Activated CD8-positive, alpha-beta memory T cell treated with anti-CD3 and anti-CD28 coated beads for 24 hours (primary cell): ENCODE data around the gene SLC45A3.
"Not testable (repeated sequence)": the region's sequence is repeated elsewhere in the genome, so short reads cannot be mapped to it uniquely, and the experiment has no call there.

Experiments used
- DNase-seq: peaks from one replicate; pipeline ENCODE4 v3.0.0-alpha.2; 2020

SLC45A3 gene, protein sequence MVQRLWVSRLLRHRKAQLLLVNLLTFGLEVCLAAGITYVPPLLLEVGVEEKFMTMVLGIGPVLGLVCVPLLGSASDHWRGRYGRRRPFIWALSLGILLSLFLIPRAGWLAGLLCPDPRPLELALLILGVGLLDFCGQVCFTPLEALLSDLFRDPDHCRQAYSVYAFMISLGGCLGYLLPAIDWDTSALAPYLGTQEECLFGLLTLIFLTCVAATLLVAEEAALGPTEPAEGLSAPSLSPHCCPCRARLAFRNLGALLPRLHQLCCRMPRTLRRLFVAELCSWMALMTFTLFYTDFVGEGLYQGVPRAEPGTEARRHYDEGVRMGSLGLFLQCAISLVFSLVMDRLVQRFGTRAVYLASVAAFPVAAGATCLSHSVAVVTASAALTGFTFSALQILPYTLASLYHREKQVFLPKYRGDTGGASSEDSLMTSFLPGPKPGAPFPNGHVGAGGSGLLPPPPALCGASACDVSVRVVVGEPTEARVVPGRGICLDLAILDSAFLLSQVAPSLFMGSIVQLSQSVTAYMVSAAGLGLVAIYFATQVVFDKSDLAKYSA

GRCh38 chr1:205680073-205680851, at the start of gene SLC45A3:
SLC45A3 (minus strand) TSS chr1:205680509; CDS start chr1:205664656, 15,853 bp downstream.
- DNase-seq = peak; percentile 73

DNA sequence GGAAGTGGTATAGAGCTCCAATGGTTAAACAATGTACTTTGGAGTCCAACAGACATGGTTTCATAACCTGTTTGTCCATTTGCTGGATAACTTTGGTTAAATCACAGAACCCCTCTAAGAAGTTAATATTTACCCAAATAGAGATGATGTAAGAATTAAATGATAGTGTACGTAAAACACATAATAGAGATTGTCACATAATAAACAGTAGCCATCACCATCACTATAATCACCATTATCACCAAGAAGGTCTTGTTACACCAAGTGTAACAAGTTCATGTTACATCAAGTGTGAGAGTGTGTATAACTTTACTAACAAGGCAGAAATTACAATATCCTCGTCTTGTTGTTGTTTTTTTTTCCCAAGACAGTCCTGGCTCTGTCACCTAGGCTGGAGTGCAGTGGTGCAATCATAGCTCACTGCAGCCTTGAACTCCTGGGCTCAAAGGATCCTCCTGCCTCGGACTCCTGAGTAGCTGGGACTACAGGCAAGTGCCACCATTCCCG, 46.4 kb upstream of the SLC45A3 start:
- DNase-seq = no peak

DNA sequence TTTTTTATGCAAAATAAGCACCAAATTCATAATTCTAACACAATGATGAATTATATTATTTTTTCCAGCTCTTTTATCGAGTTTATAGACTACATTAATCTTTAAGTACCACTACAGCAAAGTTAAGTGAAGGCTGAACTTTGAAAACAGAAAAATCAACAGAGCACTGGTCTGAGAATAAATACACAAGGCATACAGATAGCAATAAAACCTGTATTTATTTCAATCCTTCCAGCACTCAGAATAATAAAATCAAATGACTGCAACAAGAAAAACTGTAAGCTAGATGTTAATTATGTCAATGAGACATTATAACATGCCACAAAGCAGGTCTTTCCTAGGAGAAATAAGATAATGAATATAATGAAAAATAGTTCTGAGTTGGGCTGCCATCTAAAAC, 45.2 kb upstream of the SLC45A3 start:
- DNase-seq = no peak

- DNase-seq = not testable (repeated sequence)
Measured at GRCh38 chr1:205720740-205721139, 40.4 kb upstream of the SLC45A3 start.

DNA sequence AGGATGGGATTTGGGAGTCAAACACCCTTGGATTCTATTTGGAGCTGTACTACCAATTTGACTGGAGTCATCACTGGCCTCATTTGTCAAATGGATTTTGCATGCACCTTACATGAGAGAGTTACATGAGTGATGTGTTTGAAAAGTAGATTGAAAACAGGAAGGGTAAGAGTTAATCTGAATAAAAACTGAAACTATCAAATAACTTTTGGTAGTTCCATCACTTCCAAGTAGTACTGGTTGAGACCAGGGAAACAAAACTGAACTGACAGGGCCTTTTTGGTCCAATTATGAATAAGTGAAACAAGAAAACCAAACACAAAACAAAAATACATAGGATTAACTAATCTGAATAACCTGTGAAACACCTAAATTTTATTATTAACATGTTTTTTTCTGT, 39.5 kb upstream of the SLC45A3 start:
- DNase-seq = no peak

- DNase-seq = no peak
Measured at GRCh38 chr1:205719015-205719414, 38.7 kb upstream of the SLC45A3 start.

- no peak for DNase-seq
Measured at GRCh38 chr1:205716371-205717132, 36.2 kb upstream of the SLC45A3 start.

- DNase-seq = no peak
Measured at GRCh38 chr1:205715628-205716027, 35.3 kb upstream of the SLC45A3 start.

- DNase-seq = no peak
Measured at GRCh38 chr1:205714906-205715246, 34.6 kb upstream of the SLC45A3 start.

GRCh38 chr1:205714190-205714905, 34.0 kb upstream of the SLC45A3 start:
- DNase-seq = no peak

GRCh38 chr1:205711105-205712048, 31.1 kb upstream of the SLC45A3 start:
- no peak for DNase-seq

- DNase-seq = no peak
Measured at GRCh38 chr1:205710201-205711062, 30.1 kb upstream of the SLC45A3 start.

- DNase-seq = no peak
Measured at GRCh38 chr1:205709640-205710039, 29.3 kb upstream of the SLC45A3 start.

DNA sequence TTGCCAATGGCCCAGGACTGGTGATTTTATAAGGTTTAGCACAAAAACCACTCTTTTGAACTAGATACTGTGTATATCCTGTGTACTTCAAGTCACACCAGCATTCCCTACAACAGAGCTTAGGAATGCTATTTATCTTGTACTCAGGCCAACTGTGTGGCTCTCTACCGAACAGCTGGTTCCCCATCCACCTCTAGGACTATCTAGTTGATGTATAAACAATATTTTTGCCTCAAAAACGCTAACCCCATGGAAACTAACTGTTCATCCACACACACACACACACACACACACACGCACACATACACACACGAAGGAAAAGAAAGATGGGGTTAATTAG, 28.7 kb upstream of the SLC45A3 start:
- DNase-seq = no peak

GRCh38 chr1:205706601-205707502, 26.5 kb upstream of the SLC45A3 start:
- peak; percentile 11 for DNase-seq

- DNase-seq = no peak
Measured at GRCh38 chr1:205704903-205705302, 24.6 kb upstream of the SLC45A3 start.

DNA sequence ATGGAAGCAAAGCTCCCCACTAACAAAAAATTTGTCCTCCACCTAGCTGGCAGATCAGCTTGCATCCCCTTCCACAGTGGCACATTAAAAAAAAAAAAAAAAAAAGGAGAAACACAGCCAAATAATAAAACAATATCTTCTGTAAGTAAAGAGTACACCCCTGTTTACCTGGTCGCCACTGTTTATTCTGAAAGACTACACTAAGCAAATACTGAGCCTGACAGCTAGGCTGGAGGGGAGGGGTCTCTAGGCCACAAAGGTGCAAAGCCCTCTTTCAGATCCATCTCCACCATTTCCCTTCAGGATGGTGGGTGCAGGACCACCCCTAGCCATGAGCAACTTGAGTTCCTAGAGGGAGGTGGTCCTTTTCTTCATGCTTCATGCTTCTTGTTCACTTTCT, 22.8 kb upstream of the SLC45A3 start:
- peak; percentile 37 for DNase-seq

GRCh38 chr1:205701891-205702290, 21.6 kb upstream of the SLC45A3 start:
- DNase-seq = peak; percentile 32

DNA sequence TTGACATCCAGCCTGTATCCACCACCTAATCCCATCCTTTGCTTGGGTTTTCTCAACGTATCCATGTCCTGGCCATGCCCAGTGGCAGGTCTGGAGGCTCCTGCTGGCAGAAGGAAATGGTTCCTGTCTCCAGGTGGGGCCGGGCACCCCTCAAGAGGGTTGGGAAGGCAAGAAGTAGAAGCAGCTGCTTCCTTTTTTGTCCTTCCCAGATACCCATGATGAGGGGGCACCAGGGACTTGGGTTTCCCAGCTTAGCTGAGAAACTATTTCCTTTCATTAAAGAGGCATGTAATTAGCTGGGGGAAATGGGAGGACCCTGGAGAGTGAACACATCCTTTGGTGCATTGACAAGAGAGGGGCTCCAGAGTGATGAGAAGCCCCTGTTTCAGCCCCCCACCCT, 21.1 kb upstream of the SLC45A3 start:
- DNase-seq = no peak
